Lung (tissue), 12 donors: ENCODE data around the gene KRTAP10-8. TPM values are rescaled to one million over a fixed set of nuclear protein-coding genes. Genes with fewer than 3 reads are reported as not detected.
"Not testable (repeated sequence)": the region's sequence is repeated elsewhere in the genome, so short reads cannot be mapped to it uniquely, and the experiment has no call there.

Experiments
- ATAC-seq: fragments of 200-7000 bp; cut with Tn5 transposase; one replicate; pipeline ENCODE4 v1.9.1; 2020; ENCODE audit warnings: moderate number of reproducible peaks; ENCODE audit not compliant: insufficient read depth, low FRiP score
- DNase-seq, 3 donors: peaks; one replicate each; pipeline ENCODE4 v3.0.0-alpha.2; 2013 to 2017
- H3K27ac ChIP-seq, 2 donors: one replicate each; pipeline ENCODE4 v1.5.1; 2013; ENCODE audit warnings: mild to moderate bottlenecking in 2 of 2, moderate library complexity in 2 of 2, control low read depth in 1 of 2, inconsistent platforms in 1 of 2, low read depth in 1 of 2, low read length in 1 of 2
- H3K27me3 ChIP-seq, 3 donors: one replicate each; pipeline ENCODE4 v1.5.1; 2013; ENCODE audit warnings: low read length in 2 of 3; ENCODE audit not compliant: control insufficient read depth in 3 of 3, insufficient read depth in 3 of 3
- H3K36me3 ChIP-seq, 4 donors: one replicate each; pipeline ENCODE4 v1.5.1; 2013; ENCODE audit warnings: low read length in 4 of 4, mild to moderate bottlenecking in 1 of 4, moderate library complexity in 1 of 4; ENCODE audit not compliant: control insufficient read depth in 4 of 4, insufficient read depth in 4 of 4
- H3K4me1 ChIP-seq, 5 donors: one replicate each; pipeline ENCODE4 v1.5.1; 2013; ENCODE audit warnings: low read length in 5 of 5, mild to moderate bottlenecking in 2 of 5, moderate library complexity in 1 of 5; ENCODE audit not compliant: control insufficient read depth in 5 of 5, insufficient read depth in 5 of 5
- H3K4me3 ChIP-seq: one replicate; pipeline ENCODE4 v1.5.1; 2013; ENCODE audit warnings: mild to moderate bottlenecking, control low read depth, moderate library complexity
- H3K9ac ChIP-seq, 2 donors: one replicate each; pipeline ENCODE4 v1.5.1; 2013; ENCODE audit warnings: low read length in 2 of 2, control low read depth in 1 of 2; ENCODE audit not compliant: insufficient read depth in 1 of 2
- H3K9me3 ChIP-seq, 4 donors: one replicate each; pipeline ENCODE4 v1.5.1; 2013; ENCODE audit warnings: low read length in 3 of 4, mild to moderate bottlenecking in 1 of 4, moderate library complexity in 1 of 4; ENCODE audit not compliant: control insufficient read depth in 4 of 4, insufficient read depth in 3 of 4
- CTCF ChIP-seq: IDR thresholded peaks from 2 replicates; pipeline ENCODE4 v1.5.1; 2012; ENCODE audit warnings: mild to moderate bottlenecking; ENCODE audit errors: control extremely low read depth, extremely low read depth
- WGBS, 2 donors: extraction: QIAGEN DNeasy Blood & Tissue Kit; methylation state at CpG; one replicate each; pipeline ENCODE4 v1.1.7; 2013; 5-methylcytosine and 5-hydroxymethylcytosine counted together
- polyA plus RNA-seq, 2 donors: library from polyadenylated mRNA; stranded (reverse); fragments of 200-250 nt; gene quantifications; one replicate each; pipeline ENCODE4 v1.2.1, GENCODE V29; 2013
- total RNA-seq, 2 donors: library from RNA; depleted of rRNA in 1 of 2; stranded (reverse); fragments of >200 nt in 1 of 2; gene quantifications; one replicate each; pipeline ENCODE4 v1.2.1, GENCODE V29; 2014 to 2021
- donor health status: control.
- donor health status: control.
- donor health status: Bipolar disorder and iron deficiency.
- donor health status: healthy.
- donor health status: DM: yes; HTN: yes; CAD: no.

The KRTAP10-8 gene
- total and polyA plus RNA-seq, 4 donors: not detected

DNA sequence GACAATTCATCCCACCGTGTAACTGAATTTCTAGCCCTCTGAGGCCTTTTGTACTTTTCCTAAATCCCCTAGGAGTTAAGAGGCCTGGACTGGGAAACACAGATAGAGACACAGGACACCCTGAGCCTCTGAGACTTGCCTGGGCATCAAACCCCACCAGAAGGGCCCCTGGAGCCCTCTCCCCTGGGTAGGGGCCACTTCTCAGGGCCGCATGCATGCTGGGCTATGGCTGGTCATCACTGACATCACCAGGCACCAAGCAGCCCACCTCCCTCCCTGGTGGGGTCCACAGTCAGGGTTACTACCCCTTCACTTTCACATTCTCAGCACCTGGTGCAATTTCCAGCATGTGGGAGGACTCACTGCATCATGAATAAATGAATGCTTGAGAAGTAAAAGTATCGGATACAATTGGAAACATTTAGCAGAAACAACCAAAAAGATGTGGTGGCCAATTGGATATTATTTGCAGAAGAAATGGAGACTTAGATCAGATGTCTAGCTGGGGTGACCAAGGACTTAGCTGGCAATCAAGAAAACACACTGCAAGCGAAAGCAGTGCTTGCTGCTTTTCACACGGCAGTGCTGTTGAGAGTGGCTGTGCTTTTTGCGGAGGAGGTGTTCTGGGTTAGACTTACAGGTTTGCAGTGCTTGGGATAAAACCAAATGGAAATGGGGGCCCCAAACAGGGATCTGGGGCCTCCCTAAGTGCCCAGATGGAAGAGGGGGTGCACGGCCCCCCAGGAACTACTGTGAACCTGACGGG, 12.4 kb upstream of the KRTAP10-8 start:
- no peak overlapping the region for H3K9ac ChIP-seq
- peaks cover 0 to 3% (median 0%) of the 10 kb centered on the region in 4 donors for H3K9me3 ChIP-seq
- no peaks in the 10 kb centered on the region for H3K27me3 ChIP-seq
- H3K4me1 ChIP-seq: no peaks in the 10 kb centered on the region
- TF ChIP-seq CTCF: no peak
- 84 to 89% methylated on average over 8 of the region's 8 CpGs for WGBS, 2 donors
- ATAC-seq (no peak), DNase-seq (no peak)
- no peak overlapping the region for H3K4me3 ChIP-seq
- no peak overlapping the region for H3K27ac ChIP-seq
- no peaks in the 10 kb centered on the region for H3K36me3 ChIP-seq

- not testable (repeated sequence) for ATAC-seq, H3K27me3 ChIP-seq, H3K4me3 ChIP-seq, DNase-seq, H3K9ac ChIP-seq, H3K27ac ChIP-seq, H3K4me1 ChIP-seq, H3K36me3 ChIP-seq, H3K9me3 ChIP-seq
- WGBS, 2 donors: 77 to 80% methylated on average over 16 to 23 of the region's 23 CpGs
Measured at GRCh38 chr21:44600118-44600978, 11.5 kb upstream of the KRTAP10-8 start, which contains the start of gene KRTAP10-7. TSS of gene KRTAP10-7 (plus strand) at chr21:44600597. CDS start at chr21:44600622, 25 bp downstream.

DNA sequence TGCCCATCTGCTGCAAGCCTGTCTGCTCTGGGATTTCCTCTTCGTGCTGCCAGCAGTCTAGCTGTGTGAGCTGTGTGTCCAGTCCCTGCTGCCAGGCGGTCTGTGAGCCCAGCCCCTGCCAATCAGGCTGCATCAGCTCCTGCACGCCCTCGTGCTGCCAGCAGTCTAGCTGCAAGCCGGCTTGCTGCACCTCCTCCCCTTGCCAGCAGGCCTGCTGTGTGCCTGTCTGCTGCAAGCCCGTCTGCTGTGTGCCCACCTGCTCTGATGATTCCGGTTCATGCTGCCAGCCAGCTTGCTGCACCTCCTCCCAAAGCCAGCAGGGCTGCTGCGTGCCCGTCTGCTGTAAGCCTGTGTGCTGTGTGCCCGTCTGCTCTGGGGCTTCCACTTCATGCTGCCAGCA, 10.8 kb upstream of the KRTAP10-8 start:
- H3K9ac ChIP-seq, DNase-seq, ATAC-seq, H3K27ac ChIP-seq, H3K4me3 ChIP-seq, H3K9me3 ChIP-seq, H3K36me3 ChIP-seq, H3K4me1 ChIP-seq, H3K27me3 ChIP-seq: not testable (repeated sequence)
- 77 to 80% methylated on average over 10 of the region's 10 CpGs for WGBS, 2 donors

GRCh38 chr21:44601596-44602462, 10.1 kb upstream of the KRTAP10-8 start:
- 80 to 86% methylated on average over 23 of the region's 23 CpGs for WGBS, 2 donors
- no peak overlapping the region for H3K27ac ChIP-seq
- no peak for DNase-seq
- no peak overlapping the region for H3K9ac ChIP-seq
- H3K36me3 ChIP-seq: no peaks in the 10 kb centered on the region
- H3K27me3 ChIP-seq: no peaks in the 10 kb centered on the region
- H3K4me1 ChIP-seq: no peaks in the 10 kb centered on the region
- ATAC-seq: no peak
- H3K9me3 ChIP-seq: peaks cover 0 to 3% (median 0%) of the 10 kb centered on the region in 4 donors
- no peak for TF ChIP-seq CTCF
- H3K4me3 ChIP-seq: no peak overlapping the region
